Peyer's patch (tissue), 4 donors: ENCODE data around the gene PTPRQ.

Experiments used
- POLR2A ChIP-seq, 2 donors: fragments of 450-650 bp; IDR thresholded peaks; one replicate each; pipeline ENCODE4 v1.5.1; 2017; ENCODE audit warnings: antibody characterized with exemption in 2 of 2, mild to moderate bottlenecking in 2 of 2, moderate library complexity in 2 of 2
- TF ChIP-seq, protein P1 (sequence below), 6 experiments: fragments of 450-650 bp in 4 of 6; fragments of 200-600 bp in 2 of 6; sonication (generic) in 1 of 6; IDR thresholded peaks; one replicate each; pipeline ENCODE4 v1.5.1; 2017 to 2019; ENCODE audit warnings: antibody characterized with exemption in 6 of 6, mild to moderate bottlenecking in 3 of 6, moderate library complexity in 1 of 6

- TF ChIP-seq, protein P1, sequence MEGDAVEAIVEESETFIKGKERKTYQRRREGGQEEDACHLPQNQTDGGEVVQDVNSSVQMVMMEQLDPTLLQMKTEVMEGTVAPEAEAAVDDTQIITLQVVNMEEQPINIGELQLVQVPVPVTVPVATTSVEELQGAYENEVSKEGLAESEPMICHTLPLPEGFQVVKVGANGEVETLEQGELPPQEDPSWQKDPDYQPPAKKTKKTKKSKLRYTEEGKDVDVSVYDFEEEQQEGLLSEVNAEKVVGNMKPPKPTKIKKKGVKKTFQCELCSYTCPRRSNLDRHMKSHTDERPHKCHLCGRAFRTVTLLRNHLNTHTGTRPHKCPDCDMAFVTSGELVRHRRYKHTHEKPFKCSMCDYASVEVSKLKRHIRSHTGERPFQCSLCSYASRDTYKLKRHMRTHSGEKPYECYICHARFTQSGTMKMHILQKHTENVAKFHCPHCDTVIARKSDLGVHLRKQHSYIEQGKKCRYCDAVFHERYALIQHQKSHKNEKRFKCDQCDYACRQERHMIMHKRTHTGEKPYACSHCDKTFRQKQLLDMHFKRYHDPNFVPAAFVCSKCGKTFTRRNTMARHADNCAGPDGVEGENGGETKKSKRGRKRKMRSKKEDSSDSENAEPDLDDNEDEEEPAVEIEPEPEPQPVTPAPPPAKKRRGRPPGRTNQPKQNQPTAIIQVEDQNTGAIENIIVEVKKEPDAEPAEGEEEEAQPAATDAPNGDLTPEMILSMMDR (IDR thresholded peaks at IDR 0.05): no peak
- TF ChIP-seq POLR2A (IDR thresholded peaks at IDR 0.05): no peak
Measured at GRCh38 chr12:80590085-80590484, 146.1 kb downstream of the PTPRQ start.
